HG02588 (cell line): ENCODE data around the gene BTBD1.
"Not testable (repeated sequence)": the region's sequence is repeated elsewhere in the genome, so short reads cannot be mapped to it uniquely, and the experiment has no call there.

ENCODE experiments used
- ATAC-seq: cut with Tn5 transposase; IDR thresholded peaks from one replicate; pipeline ENCODE4 v1.9.1; 2021; ENCODE audit warnings: mild to moderate bottlenecking, moderate library complexity; ENCODE audit not compliant: unreplicated experiment

The BTBD1 gene

GRCh38 chr15:83061680-83062079 lies 5.4 kb downstream of the BTBD1 start:
- no peak for ATAC-seq

GRCh38 chr15:83057696-83058376 lies 9.2 kb downstream of the BTBD1 start:
- ATAC-seq: no peak

- no peak for ATAC-seq
These were observed 10.1 kb downstream of the BTBD1 start for GRCh38 chr15:83057002-83057401.

GRCh38 chr15:83053151-83053550 lies 13.9 kb downstream of the BTBD1 start:
- no peak for ATAC-seq

GRCh38 chr15:83046558-83047127 lies 20.4 kb downstream of the BTBD1 start:
- no peak for ATAC-seq

GRCh38 chr15:83044156-83044555 lies 22.9 kb downstream of the BTBD1 start:
- ATAC-seq: no peak

- no peak for ATAC-seq
These were observed 27.8 kb downstream of the BTBD1 start for GRCh38 chr15:83039206-83039605.

- ATAC-seq: no peak
These were observed 30.8 kb downstream of the BTBD1 start for GRCh38 chr15:83036253-83036652.

GRCh38 chr15:83031234-83031633 lies 35.8 kb downstream of the BTBD1 start:
- ATAC-seq: not testable (repeated sequence)

GRCh38 chr15:83030021-83030420 lies 37.0 kb downstream of the BTBD1 start:
- ATAC-seq: no peak

- no peak for ATAC-seq
These were observed 48.6 kb downstream of the BTBD1 start for GRCh38 chr15:83018436-83018835.

GRCh38 chr15:83016906-83017305 lies 50.1 kb downstream of the BTBD1 start:
- ATAC-seq: no peak

GRCh38 chr15:83015361-83015760 lies 51.7 kb downstream of the BTBD1 start:
- ATAC-seq: no peak

GRCh38 chr15:83014205-83014653 lies 52.8 kb downstream of the BTBD1 start:
- no peak for ATAC-seq

GRCh38 chr15:83012636-83013035 lies 54.4 kb downstream of the BTBD1 start:
- no peak for ATAC-seq

GRCh38 chr15:83012076-83012426 lies 55.0 kb downstream of the BTBD1 start:
- no peak for ATAC-seq

- ATAC-seq: peak; percentile 83
These were observed 55.6 kb downstream of the BTBD1 start, which contains the start of gene C15orf40 for GRCh38 chr15:83011271-83012075. Gene C15orf40 (minus strand): TSS chr15:83011639. CDS start chr15:83011607, 32 bp downstream.

GRCh38 chr15:83010709-83011270 lies 56.3 kb downstream of the BTBD1 start:
- ATAC-seq: peak; percentile 63

- not testable (repeated sequence) for ATAC-seq
These were observed 66.4 kb downstream of the BTBD1 start for GRCh38 chr15:83000672-83001031.

GRCh38 chr15:82999905-83000671 lies 67.0 kb downstream of the BTBD1 start:
- peak; percentile 51 for ATAC-seq

GRCh38 chr15:82999426-82999825 lies 67.6 kb downstream of the BTBD1 start:
- ATAC-seq: no peak
